K562 (cell line): ENCODE data around the gene ADM2. TPM values are rescaled to one million over a fixed set of nuclear protein-coding genes. Genes with fewer than 3 reads are reported as not detected.

Experiments used
- ATAC-seq: fragments of 200-7000 bp; cut with Tn5 transposase; 3 replicates; pipeline ENCODE4 v1.9.1; 2020; ENCODE audit warnings: moderate library complexity
- BruUV-seq: library from RNA; stranded (reverse); fragments of 400-500 nt; replicated peaks from 2 replicates; lab custom pipeline; 2021; lab: Mats Ljungman, UMichigan
- CTCF ChIA-PET: fragments of 300-600 bp; formaldehyde crosslinking; extraction: SDS; loops from one replicate; lab custom pipeline; 2021; ENCODE audit warnings: low intra/inter-chr PET ratio; lab: Yijun Ruan, JAX
- POLR2A ChIA-PET: fragments of 300-600, 350-650 bp; sonication (Branson Sonifier 250); formaldehyde crosslinking; extraction: SDS; loops from one replicate; lab custom pipeline; 2021; ENCODE audit warnings: antibody characterized with exemption, inconsistent platforms; lab: Yijun Ruan, JAX
- DNase-seq, 4 experiments: peaks; one replicate each; pipeline versions ENCODE4 v3.0.0 to v3.0.0-alpha.2; 2011 to 2018; ENCODE audit warnings: low spot score in 3 of 4, mixed read lengths in 3 of 4; ENCODE audit errors: extremely low read depth in 1 of 4
- FAIRE-seq: peaks from 2 replicates; lab custom pipeline; 2011; peaks lifted over from hg19 to GRCh38; lab: Jason Lieb, UNC
- H2AFZ ChIP-seq: 2 replicates; pipeline ENCODE4 v1.6.0; 2011; ENCODE audit warnings: low read depth, low read length, control low read depth, inconsistent platforms
- H3K27ac ChIP-seq: fragments of 200-600 bp; 3 replicates; pipeline ENCODE4 v1.8.0; 2011; ENCODE audit warnings: low read depth, mild to moderate bottlenecking, control low read depth, inconsistent platforms, low read length, moderate library complexity, mixed read lengths; ENCODE audit errors: extremely low read depth
- H3K27me3 ChIP-seq, 2 experiments: fragments of 300-600 bp in 1 of 2; 2 replicates in 1 of 2; 3 replicates in 1 of 2; pipeline versions ENCODE4 v1.6.0 to v1.8.0; 2011; ENCODE audit warnings: inconsistent platforms in 2 of 2, low read length in 2 of 2, mild to moderate bottlenecking in 1 of 2, mixed read lengths in 1 of 2, moderate library complexity in 1 of 2; ENCODE audit not compliant: control insufficient read depth in 2 of 2, insufficient read depth in 2 of 2
- H3K36me3 ChIP-seq: fragments of 300-600 bp; 3 replicates; pipeline ENCODE4 v1.8.0; 2011; ENCODE audit warnings: mild to moderate bottlenecking, low read length, inconsistent platforms; ENCODE audit not compliant: control insufficient read depth, insufficient read depth
- H3K4me1 ChIP-seq, 2 experiments: fragments of 200-600 bp in 1 of 2; replicated peaks in 1 of 2; 2 replicates in 1 of 2; 3 replicates in 1 of 2; pipeline versions ENCODE4 v1.5.1 to v1.8.0; 2011; ENCODE audit warnings: inconsistent platforms in 2 of 2, low read length in 2 of 2, mild to moderate bottlenecking in 1 of 2, mixed read lengths in 1 of 2, moderate library complexity in 1 of 2; ENCODE audit not compliant: control insufficient read depth in 2 of 2, insufficient read depth in 2 of 2
- H3K4me2 ChIP-seq: 2 replicates; pipeline ENCODE4 v1.6.1; 2011; ENCODE audit warnings: low read length, control low read depth, inconsistent platforms, mixed read lengths; ENCODE audit not compliant: insufficient read depth
- H3K4me3 ChIP-seq: fragments of 200-600 bp; sonication (generic), shearing (Covaris generic); 2 replicates; pipeline ENCODE4 v1.5.1; 2016; ENCODE audit warnings: control low read depth, inconsistent platforms
- H3K79me2 ChIP-seq: fragments of 200-600 bp; 3 replicates; pipeline ENCODE4 v1.8.0; 2011; ENCODE audit warnings: low read length, inconsistent platforms; ENCODE audit not compliant: control insufficient read depth, insufficient read depth
- H3K9ac ChIP-seq, 2 experiments: 2 replicates each; pipeline versions ENCODE4 v1.6.0 to v1.6.1; 2011; ENCODE audit warnings: low read depth in 2 of 2, low read length in 2 of 2, control low read depth in 1 of 2, inconsistent platforms in 1 of 2, mild to moderate bottlenecking in 1 of 2, mixed read lengths in 1 of 2; ENCODE audit not compliant: insufficient read depth in 1 of 2
- H3K9me1 ChIP-seq: one replicate; pipeline ENCODE4 v1.6.0; 2011; ENCODE audit warnings: inconsistent platforms, mild to moderate bottlenecking, low read length, moderate library complexity; ENCODE audit not compliant: control insufficient read depth, insufficient read depth
- H3K9me3 ChIP-seq: replicated peaks from 2 replicates; pipeline ENCODE4 v1.5.1; 2011; ENCODE audit warnings: low read depth, low read length, inconsistent platforms; ENCODE audit not compliant: control insufficient read depth, insufficient read depth
- H4K20me1 ChIP-seq: replicated peaks from 2 replicates; pipeline ENCODE4 v1.6.1; 2011; ENCODE audit warnings: low read length, inconsistent platforms, mixed read lengths; ENCODE audit not compliant: control insufficient read depth, insufficient read depth
- CXXC5 ChIP-seq: fragments of 250-450 bp; sonication (Bioruptor Pico); IDR thresholded peaks from 2 replicates; pipeline ENCODE4 v1.8.0; 2022; ENCODE audit warnings: inconsistent platforms, mild to moderate bottlenecking, moderate library complexity
- KDM2B ChIP-seq: fragments of 250-450 bp; sonication (Bioruptor Pico); IDR thresholded peaks from 2 replicates; pipeline ENCODE4 v1.8.0; 2021; ENCODE audit warnings: mild to moderate bottlenecking, moderate library complexity
- MAZ ChIP-seq, 2 experiments: fragments of 450-650 bp in 1 of 2; sonication (generic) in 1 of 2; formaldehyde crosslinking; IDR thresholded peaks in 1 of 2; conservative IDR thresholded peaks in 1 of 2; 2 replicates each; pipeline versions ENCODE4 v1.4.0 to v1.5.0; 2020; ENCODE audit warnings: mild to moderate bottlenecking in 1 of 2, missing genetic modification reagents in 1 of 2
- PHF20 ChIP-seq: fragments of 450-650 bp; IDR thresholded peaks from 2 replicates; pipeline ENCODE4 v1.6.1; 2018; ENCODE audit not compliant: partially characterized antibody
- POLR2G ChIP-seq: fragments of 200-400 bp; formaldehyde crosslinking; IDR thresholded peaks from 2 replicates; pipeline ENCODE4 v1.6.1; 2017; ENCODE audit warnings: low read depth, mild to moderate bottlenecking, antibody characterized with exemption, low read length, moderate library complexity
- POLR3A ChIP-seq: IDR thresholded peaks from 2 replicates; pipeline ENCODE4 v1.6.1; 2011; ENCODE audit warnings: borderline replicate concordance, mild to moderate bottlenecking, moderate library complexity; ENCODE audit not compliant: insufficient read length, insufficient read depth; ENCODE audit errors: extremely low read depth
- ZNF316 ChIP-seq: fragments of 450-650 bp; IDR thresholded peaks from 2 replicates; pipeline ENCODE4 v1.6.1; 2016
- WGBS: fragments of 100-300 bp; shearing (Covaris generic); methylation state at CpG from one replicate; pipeline ENCODE4 v1.1.6; 2016; ENCODE audit warnings: low coverage, mixed read lengths; ENCODE audit not compliant: insufficient coverage; ENCODE audit errors: missing lambda C conversion rate; 5-methylcytosine and 5-hydroxymethylcytosine counted together
- in situ Hi-C: fragments of 300-500 bp; cut with MboI; formaldehyde crosslinking; loops from 4 replicates; pipeline ENCODE4 v1.15.0; 2018; ENCODE audit warnings: inconsistent platforms, mixed read lengths
- intact Hi-C: fragments of 100-400 bp; cut with micrococcal nuclease; formaldehyde crosslinking; loops from 2 replicates; pipeline ENCODE4 v1.14.2; 2022
- polyA plus RNA-seq, 8 experiments: library from polyadenylated mRNA; depleted of rRNA in 4 of 8; stranded (reverse) in 5 of 8; unstranded in 3 of 8; fragments of >200 nt; fragmentation: Nextera tagmentation in 2 of 8; fragmentation: Illumina TruSeq in 1 of 8; extraction: Ambion mirVana in 2 of 8; extraction: Trizol in 1 of 8; gene quantifications; 2 replicates each; pipeline versions ENCODE4 v1.2.1 to v1.2.3, GENCODE V29; 2011 to 2014; ENCODE audit warnings: inconsistent platforms in 1 of 8, missing spikeins in 1 of 8
- total RNA-seq, 7 experiments: library from RNA; depleted of rRNA in 6 of 7; stranded (reverse); fragments of >200 nt in 6 of 7; fragmentation: Illumina TruSeq in 2 of 7; extraction: Trizol in 2 of 7; gene quantifications; 2 replicates each; pipeline versions ENCODE4 v1.2.1 to v1.2.3, GENCODE V29; 2011 to 2021; ENCODE audit warnings: low replicate concordance in 1 of 7
- TF ChIP-seq, protein P1 (sequence below): fragments of 250-450 bp; sonication (Bioruptor Pico); IDR thresholded peaks from 2 replicates; pipeline ENCODE4 v1.8.0; 2021; ENCODE audit warnings: mild to moderate bottlenecking, moderate library complexity
- TF ChIP-seq, protein P2 (sequence below): sonication (generic); formaldehyde crosslinking; IDR thresholded peaks from 2 replicates; pipeline ENCODE4 v1.8.0; 2022; ENCODE audit warnings: mild to moderate bottlenecking, missing genetic modification reagents
- TF ChIP-seq, protein P3 (sequence below), 2 experiments: fragments of 450-650 bp; conservative IDR thresholded peaks; 2 replicates each; pipeline ENCODE4 v1.6.1; 2017; ENCODE audit warnings: mild to moderate bottlenecking in 2 of 2, moderate library complexity in 2 of 2
- TF ChIP-seq, protein P4 (sequence below): fragments of 250-450 bp; sonication (Bioruptor Pico); IDR thresholded peaks from 2 replicates; pipeline ENCODE4 v1.4.0; 2020; ENCODE audit warnings: mild to moderate bottlenecking, moderate library complexity

The ADM2 gene
- total and polyA plus RNA-seq, 9 of the 15 experiments (the other 6 are each of a cell fraction or from before 2014, with no cell fraction given): 0.11 to 5.1 (median 0.38) TPM

DNA sequence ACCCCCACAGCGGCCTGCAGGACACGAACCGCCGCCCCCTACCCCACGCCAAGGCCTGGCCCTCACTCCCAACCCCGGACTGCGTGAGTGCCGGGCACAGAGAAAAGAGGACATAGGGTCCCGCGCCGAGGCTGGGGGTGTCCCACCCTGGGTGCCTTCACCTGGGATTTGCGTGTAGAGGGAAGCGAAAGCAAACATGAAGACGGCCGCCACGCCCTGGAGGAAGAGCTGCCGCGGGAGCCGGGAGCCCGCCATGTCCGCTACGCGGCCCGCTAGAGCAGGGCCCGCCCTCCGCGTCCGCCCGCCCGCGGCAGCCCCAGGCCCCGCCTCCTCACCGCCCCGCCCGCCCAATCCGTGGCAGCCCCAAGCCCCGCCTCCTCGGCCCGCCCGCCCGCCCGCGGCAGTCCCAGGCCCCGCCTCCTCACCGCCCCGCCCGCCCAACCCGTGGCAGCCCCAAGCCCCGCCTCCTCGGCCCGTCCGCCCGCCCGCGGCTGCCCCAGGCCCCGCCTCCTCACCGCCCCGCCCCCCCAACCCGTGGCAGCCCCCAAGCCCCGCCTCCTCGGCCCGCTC, 26.2 kb downstream of the ADM2 start, which contains the start of gene LMF2:
Gene LMF2 (minus strand): TSS at position 282 of the 570 bp plus-strand sequence. CDS start 27 bp downstream, at position 255.
- Histone ChIP-seq H2AFZ (peak within 1 kb of the TSS; percentile 93), H3K27ac (peak within 1 kb of the TSS; percentile 98), H3K4me3 (peak within 1 kb of the TSS; percentile 87), H4K20me1 (no peaks in the 10 kb centered on the region), H3K4me1 (peaks cover 0 to 27% of the 10 kb centered on the region in 2 experiments; a peak in 3 of 5 replicates), H3K9me3 (no peaks in the 10 kb centered on the region), H3K27me3 (no peaks in the 10 kb centered on the region), H3K9me1 (no peaks in the 10 kb centered on the region), H3K9ac (peak within 1 kb of the TSS; percentile 87 to 99), H3K4me2 (peak within 1 kb of the TSS; percentile 91), H3K36me3 (peaks cover 32% of the 10 kb centered on the region; the same call in 1 of the 3 replicates), H3K79me2 (peaks cover 45% of the 10 kb centered on the region)
- no TSS peak for BruUV-seq
- in situ Hi-C loops (no loop called here), intact Hi-C loops (no loop called here)
- whole genome bisulfite sequencing: no CpG with 5 or more reads among the region's 62 CpGs
- POLR2A ChIA-PET: interaction anchor here (0.6 to 5.7 kb wide), 6 partner anchors 11 to 135 kb away, joined by 3 to 65 read pairs (median 4); partner anchors contain the start of genes MIOX and SCO2
- FAIRE-seq: no peak
- DNase-seq: peak in 2 of 4 experiments; percentile 88
- CTCF ChIA-PET: no interaction called here
- ATAC-seq: peak; percentile 88
- TF ChIP-seq, protein P1, sequence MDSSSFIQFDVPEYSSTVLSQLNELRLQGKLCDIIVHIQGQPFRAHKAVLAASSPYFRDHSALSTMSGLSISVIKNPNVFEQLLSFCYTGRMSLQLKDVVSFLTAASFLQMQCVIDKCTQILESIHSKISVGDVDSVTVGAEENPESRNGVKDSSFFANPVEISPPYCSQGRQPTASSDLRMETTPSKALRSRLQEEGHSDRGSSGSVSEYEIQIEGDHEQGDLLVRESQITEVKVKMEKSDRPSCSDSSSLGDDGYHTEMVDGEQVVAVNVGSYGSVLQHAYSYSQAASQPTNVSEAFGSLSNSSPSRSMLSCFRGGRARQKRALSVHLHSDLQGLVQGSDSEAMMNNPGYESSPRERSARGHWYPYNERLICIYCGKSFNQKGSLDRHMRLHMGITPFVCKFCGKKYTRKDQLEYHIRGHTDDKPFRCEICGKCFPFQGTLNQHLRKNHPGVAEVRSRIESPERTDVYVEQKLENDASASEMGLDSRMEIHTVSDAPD (CRISPR knock-in tag): no peak
- TF ChIP-seq POLR2G: peak; percentile 11; the same call in 1 of the 2 replicates
- TF ChIP-seq MAZ (CRISPR knock-in tag; conservative IDR thresholded peaks at IDR 0.05 in 1 of 2, IDR thresholded peaks at IDR 0.05 in 1 of 2): 0 out of 4 replicates have a peak, but pooled peaks of 1 of the 2 experiments have one; percentile 12
- TF ChIP-seq, protein P2, sequence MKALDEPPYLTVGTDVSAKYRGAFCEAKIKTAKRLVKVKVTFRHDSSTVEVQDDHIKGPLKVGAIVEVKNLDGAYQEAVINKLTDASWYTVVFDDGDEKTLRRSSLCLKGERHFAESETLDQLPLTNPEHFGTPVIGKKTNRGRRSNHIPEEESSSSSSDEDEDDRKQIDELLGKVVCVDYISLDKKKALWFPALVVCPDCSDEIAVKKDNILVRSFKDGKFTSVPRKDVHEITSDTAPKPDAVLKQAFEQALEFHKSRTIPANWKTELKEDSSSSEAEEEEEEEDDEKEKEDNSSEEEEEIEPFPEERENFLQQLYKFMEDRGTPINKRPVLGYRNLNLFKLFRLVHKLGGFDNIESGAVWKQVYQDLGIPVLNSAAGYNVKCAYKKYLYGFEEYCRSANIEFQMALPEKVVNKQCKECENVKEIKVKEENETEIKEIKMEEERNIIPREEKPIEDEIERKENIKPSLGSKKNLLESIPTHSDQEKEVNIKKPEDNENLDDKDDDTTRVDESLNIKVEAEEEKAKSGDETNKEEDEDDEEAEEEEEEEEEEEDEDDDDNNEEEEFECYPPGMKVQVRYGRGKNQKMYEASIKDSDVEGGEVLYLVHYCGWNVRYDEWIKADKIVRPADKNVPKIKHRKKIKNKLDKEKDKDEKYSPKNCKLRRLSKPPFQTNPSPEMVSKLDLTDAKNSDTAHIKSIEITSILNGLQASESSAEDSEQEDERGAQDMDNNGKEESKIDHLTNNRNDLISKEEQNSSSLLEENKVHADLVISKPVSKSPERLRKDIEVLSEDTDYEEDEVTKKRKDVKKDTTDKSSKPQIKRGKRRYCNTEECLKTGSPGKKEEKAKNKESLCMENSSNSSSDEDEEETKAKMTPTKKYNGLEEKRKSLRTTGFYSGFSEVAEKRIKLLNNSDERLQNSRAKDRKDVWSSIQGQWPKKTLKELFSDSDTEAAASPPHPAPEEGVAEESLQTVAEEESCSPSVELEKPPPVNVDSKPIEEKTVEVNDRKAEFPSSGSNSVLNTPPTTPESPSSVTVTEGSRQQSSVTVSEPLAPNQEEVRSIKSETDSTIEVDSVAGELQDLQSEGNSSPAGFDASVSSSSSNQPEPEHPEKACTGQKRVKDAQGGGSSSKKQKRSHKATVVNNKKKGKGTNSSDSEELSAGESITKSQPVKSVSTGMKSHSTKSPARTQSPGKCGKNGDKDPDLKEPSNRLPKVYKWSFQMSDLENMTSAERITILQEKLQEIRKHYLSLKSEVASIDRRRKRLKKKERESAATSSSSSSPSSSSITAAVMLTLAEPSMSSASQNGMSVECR (CRISPR knock-in tag): peak; percentile 60; the same call in 1 of the 2 replicates
- no peak for TF ChIP-seq ZNF316
- TF ChIP-seq, protein P3, sequence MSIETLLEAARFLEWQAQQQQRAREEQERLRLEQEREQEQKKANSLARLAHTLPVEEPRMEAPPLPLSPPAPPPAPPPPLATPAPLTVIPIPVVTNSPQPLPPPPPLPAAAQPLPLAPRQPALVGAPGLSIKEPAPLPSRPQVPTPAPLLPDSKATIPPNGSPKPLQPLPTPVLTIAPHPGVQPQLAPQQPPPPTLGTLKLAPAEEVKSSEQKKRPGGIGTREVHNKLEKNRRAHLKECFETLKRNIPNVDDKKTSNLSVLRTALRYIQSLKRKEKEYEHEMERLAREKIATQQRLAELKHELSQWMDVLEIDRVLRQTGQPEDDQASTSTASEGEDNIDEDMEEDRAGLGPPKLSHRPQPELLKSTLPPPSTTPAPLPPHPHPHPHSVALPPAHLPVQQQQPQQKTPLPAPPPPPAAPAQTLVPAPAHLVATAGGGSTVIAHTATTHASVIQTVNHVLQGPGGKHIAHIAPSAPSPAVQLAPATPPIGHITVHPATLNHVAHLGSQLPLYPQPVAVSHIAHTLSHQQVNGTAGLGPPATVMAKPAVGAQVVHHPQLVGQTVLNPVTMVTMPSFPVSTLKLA (conservative IDR thresholded peaks at IDR 0.05): peak in 1 of 2 experiments; percentile 18; a peak in 2 of 4 replicates
- TF ChIP-seq, protein P4, sequence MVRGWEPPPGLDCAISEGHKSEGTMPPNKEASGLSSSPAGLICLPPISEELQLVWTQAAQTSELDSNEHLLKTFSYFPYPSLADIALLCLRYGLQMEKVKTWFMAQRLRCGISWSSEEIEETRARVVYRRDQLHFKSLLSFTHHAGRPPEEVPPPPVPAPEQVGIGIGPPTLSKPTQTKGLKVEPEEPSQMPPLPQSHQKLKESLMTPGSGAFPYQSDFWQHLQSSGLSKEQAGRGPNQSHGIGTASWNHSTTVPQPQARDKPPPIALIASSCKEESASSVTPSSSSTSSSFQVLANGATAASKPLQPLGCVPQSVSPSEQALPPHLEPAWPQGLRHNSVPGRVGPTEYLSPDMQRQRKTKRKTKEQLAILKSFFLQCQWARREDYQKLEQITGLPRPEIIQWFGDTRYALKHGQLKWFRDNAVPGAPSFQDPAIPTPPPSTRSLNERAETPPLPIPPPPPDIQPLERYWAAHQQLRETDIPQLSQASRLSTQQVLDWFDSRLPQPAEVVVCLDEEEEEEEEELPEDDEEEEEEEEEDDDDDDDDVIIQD: no peak
- TF ChIP-seq POLR3A: no peak
- TF ChIP-seq KDM2B (CRISPR knock-in tag): 0 out of 2 replicates have a peak, but pooled peaks have one; percentile 22
- peak; percentile 32 for TF ChIP-seq CXXC5 (CRISPR knock-in tag)
- TF ChIP-seq PHF20: peak; percentile 58
